Skeletal muscle cell (primary cell): Measurements from ENCODE around the gene OMP.

Experiments used
- DNase-seq: peaks from one replicate; pipeline ENCODE4 v3.0.0-alpha.2; 2010; ENCODE audit warnings: low read depth
- H3K4me3 ChIP-seq: 2 replicates; pipeline ENCODE4 v1.5.1; 2011; ENCODE audit warnings: low read depth, mild to moderate bottlenecking, control low read depth, low read length, moderate library complexity

OMP gene

DNA sequence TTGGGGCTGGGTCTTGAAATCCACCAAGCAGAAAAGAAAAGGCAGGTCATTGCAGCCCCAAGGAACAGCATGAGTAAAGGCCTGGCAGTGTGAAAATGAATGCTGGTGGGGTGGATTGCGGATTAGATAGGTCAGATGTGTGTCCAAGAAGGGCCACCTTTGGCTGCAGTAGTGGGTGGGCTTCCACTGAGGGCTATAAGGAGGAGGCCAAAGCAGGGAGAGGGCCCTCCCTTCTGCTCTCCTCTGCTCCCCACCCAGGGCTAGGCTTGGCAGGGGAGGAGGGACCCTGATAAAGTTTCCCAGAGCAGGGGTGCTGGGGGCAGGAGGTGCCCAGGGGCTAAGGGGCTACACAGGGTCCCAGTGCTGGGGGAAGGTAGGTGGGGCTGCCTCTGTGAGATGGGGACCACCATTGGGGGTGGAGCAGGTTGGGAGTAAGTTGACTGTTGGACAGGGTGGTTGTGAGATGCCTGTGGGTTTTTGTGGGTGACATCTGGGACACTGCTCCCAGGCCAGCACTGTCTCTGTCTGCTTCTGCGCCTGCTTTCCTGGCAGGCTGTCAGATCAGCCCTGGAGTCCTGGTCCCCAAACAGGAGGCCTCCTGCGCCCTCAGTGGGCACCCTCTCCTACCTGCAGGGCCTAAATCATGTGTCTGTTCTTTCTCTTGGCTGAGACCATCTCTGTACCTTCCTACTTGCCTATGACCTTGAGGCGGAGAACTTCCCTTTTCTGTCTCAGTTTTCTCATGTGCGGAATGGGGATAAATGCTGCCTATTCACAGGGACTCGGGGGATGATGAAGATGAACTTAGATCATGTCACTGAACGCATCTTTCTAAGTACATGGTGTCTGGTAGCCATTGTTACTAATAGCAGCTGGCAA, 33.9 kb upstream of the OMP start:
- no peak overlapping the region for H3K4me3 ChIP-seq

DNA sequence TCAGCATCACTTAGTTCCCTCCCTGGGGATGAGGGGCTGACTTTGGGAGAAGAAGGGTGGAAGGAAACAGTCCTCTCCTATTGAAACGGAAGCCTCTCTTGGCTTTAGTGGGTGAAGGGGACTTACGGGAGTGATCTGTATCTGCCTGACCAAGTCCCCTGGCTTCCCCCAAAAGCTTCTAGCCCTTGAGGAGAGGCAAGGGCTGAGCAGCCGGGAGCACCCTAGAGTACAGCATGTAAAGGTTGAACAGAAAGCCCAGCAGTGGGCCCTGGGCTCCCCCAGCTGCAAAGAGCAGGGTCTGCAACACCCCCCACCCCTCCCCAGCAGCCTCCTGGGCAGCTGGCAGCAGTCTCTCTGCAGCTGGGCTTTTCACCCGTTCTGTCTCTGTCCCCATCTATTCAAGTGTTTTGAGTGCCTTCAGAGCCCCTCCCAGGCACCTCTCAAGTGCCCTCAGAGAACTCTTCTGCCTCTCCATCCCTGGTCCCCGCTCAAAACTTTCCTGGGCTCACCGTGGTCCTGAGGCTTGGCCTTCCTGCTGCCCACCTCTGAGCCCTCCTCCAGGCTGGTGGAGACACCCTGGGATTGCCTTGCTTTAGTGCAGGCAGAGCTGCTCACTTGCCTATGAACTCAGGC, 33.2 kb upstream of the OMP start:
- DNase-seq: no peak
- H3K4me3 ChIP-seq: no peak overlapping the region

More for the DNA sequence above, 33.9 kb upstream of the OMP start:
- DNase-seq: no peak

DNA sequence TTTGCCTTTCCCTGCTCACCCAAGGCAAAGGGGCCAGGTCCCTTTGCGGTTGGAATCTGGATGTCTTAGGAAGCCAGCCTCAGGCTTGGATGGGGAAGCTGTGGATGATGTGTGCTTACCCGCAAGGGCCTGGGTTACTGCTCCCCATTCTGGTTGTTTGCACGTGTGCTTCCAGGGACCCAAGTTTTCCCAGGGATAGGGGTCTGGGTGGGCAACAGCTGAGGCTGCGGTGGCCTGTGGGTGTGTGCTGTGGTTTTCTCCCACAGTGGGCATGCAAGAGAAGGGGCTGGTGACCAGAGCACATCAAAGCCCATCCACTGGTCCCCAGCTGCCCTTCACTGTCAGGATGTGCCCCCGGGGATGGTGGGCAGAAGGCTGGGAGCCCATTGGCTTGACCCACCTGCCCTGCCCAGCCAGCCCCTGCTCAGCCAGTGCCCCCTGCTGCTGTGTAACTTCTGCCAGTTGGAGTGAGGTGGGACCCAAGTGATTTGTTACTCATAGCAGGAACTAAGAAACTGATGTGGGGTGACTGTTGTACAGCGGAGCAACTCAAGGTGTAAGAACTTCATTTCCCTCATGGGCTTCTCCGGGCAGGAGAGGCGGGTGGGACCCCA, 32.6 kb upstream of the OMP start:
- H3K4me3 ChIP-seq: no peak overlapping the region
- no peak for DNase-seq

DNA sequence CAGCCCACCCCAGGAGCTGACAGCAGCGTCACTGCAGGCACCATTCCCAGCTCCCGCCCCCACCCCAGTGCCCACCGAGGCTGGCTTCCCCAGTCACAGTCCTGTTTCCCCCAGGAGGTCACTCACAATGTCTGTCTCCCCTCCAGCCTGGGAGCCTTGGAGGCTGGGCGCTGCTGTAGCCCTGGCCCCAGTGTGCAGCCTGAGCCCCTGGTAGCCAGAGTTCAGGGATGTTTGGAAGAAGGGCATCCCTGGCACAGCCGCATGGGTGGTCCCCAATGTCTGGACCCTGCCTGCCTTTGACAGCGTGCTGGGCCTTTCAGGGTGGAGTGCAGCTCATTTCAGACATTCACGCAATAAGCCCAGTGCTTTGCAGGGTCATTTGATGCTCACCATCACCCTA, 31.6 kb upstream of the OMP start:
- no peak for DNase-seq
- H3K4me3 ChIP-seq: no peak overlapping the region

DNA sequence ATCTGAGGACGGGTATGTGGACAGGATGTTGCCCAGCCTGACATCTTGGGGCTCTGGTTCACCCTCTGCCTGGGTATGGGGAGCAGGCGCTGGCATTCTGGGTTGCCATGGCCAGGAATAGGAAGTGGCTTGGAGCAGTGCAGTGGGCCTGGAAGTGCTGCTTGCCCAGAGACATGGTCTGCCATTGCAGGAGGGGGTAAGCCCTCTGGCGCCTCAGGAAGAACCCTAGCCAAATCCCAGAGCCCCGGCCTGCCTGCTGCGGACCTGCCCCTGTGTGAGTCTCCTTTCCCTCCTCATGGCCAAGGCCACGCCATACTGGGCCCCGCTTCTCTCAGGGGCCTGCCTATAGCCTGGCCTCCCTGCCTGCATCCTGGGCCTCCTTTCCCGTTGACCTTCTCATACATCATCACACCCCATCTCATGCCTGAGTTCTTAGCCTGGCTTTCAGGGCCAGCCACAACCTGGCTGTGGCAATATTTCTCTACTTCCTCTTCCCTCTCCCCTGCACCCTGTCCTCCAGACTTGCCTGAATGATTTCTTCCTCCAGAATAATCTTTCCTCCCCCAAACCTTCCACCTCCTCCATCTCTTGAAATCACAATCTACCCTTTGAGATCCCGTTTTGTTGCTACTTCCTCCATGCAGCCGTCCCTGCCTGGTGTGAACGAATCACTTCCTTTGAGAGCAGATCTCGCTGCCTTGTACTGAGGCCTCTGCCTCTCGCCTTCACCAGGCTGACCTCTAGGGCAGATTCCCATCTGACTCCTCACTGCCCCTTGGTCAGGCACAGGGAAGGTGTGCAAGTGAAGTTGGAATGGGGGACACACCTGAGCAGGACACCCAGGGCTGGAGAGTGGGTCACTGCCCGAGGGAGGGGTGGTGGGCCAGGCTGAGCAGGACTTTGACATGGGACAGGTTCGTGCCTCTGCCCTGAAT, 30.7 kb upstream of the OMP start:
- DNase-seq: no peak

DNA sequence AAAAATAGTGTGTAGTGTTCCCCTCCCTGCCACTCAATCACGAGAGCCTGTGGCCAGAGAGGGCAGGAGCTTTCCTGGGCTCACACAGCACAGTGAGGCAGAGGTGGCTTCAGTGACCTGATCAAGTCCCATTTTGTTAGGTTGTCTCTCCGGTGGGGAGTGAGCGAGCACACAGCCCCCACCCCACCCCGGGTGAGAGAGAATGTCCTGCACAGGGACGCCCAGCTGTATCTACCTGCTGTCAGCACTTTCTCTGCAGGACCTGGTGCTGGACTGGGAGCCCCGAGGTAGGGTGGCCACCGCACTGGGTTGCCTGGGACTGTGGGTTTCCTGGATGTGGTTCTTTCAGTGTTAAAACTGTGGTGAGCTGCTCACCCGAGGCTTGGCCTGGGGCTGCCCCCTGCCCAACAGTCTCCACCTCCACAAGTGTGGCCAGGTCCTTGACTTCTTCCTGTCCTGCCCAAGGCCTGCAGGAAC, 29.8 kb upstream of the OMP start:
- no peak overlapping the region for H3K4me3 ChIP-seq
- no peak for DNase-seq

More for the DNA sequence above, 30.7 kb upstream of the OMP start:
- H3K4me3 ChIP-seq: no peak overlapping the region

DNA sequence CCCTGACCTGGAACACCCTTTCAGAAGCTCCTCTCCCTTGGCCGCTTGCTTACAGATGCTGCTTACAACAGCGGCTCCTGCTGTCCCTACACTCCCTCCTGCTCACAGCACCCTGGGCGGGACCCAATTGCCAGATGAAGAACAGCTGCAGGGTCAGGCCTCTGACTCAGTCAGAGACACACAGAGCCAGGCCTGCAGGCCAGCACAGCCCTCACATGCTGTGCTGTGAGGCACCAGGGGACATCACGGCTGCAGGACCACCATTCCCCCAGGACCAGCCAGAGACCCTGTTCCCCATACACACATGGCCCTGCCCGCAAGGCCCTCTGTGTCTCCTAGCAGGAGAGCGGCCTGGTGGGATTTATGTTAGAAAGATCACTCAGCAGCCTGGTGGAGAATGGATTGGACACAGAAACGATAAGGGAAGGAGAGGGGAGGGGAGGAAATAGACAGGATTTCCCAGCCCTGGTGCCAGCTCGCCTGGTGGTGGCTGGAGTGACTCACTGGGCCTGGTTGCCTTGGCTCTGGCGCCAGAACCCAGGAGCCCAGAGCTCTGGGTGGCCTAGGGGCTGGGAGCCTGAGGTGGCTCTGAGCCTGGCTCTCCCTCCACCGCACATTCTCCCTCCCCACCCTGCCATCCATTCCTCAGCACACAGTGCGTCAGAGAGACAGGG, 29.2 kb upstream of the OMP start:
- DNase-seq: peak; percentile 77
- no peak overlapping the region for H3K4me3 ChIP-seq

DNA sequence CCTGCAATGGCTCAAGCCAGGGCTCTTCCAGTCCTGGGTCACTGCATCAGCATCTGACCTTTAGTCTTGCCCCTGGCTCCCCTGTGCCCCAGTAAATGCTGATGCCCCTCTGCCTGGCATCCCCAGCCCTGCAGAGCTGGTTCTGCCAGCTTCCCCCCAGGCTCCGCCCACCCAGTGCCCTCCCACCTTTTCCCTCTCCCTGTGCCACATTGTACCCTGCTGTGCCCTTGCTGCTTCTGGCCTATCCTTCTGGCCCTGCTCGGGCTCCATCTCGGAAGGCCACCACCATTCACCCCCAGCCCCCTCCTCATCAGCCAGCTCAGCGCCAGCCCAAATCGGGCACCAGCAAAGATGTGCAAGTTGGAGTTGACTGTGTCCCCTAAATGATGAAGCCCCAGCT, 28.4 kb upstream of the OMP start:
- DNase-seq: no peak
- no peak overlapping the region for H3K4me3 ChIP-seq

DNA sequence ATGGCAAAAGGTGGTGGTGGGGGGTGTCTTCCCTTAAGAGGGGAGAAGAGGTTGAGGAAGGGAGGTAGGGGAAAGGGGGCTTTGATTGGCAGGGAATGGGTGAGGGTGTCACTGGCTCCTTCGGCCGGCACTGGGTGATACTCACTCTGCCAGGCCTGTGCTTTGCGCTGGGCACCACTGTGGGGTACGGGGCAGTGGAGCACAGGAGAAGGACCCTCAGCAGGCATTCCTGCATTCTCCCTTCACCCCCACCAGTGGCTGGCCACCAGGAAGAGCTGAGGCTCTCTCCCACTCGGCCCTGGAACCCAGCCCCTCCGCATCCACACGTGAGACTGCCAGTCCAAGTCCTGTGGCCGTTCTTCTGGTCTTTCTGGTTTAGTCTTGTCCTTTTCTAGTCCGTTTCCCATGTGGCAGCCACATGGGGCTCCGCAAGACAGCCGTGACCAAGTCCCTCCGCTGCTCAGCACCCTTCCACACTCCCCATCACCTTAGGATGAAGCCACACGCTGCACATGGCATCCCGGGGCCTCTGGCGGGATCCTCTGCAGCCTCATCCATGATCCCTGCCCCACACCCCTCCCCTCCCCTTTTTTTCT, 27.9 kb upstream of the OMP start:
- DNase-seq: no peak
- no peak overlapping the region for H3K4me3 ChIP-seq

DNA sequence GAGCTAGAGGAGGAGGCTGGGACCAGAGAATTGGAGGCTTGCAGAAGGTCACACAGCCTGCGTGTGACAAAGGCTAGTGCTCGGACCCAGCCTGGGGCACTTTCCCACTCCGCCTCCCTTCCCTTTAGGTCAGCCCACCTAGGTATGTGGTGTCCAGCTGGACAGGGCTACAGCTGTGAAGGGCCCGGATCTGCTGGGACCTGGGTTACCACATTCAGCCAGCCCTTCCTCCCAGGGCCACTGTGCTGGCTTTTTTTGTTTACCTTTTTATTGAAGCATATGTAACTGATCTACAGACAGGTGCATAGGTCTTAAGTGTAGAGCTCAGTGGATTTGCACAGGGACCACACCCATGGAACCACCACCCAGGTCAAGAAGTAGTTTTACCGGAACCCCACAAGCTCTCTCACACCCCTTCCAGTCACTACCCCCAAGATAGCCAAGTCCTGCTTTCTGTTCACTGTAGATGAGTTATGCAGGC, 27.2 kb upstream of the OMP start:
- H3K4me3 ChIP-seq: no peak overlapping the region
- DNase-seq: no peak

DNA sequence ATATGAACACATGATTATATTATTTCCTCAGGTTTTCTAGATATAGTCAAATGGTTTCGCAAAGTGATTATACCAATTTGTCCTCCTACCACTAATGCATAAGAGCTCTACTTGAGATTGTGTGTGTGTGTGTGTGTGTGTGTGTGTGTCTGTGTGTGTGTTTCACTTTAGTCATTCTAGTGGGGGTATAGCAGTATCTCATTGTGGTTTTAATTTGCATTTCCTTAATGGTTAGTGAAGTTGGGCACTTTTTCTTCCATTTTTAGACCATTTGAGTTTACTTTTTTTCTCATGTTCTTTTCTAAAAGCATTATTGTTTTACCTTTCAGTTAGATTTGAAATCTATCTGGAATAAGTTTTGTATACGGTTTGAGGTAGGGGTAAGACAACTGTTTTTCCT, 23.0 kb upstream of the OMP start:
- H3K4me3 ChIP-seq: no peak overlapping the region
- DNase-seq: no peak

DNA sequence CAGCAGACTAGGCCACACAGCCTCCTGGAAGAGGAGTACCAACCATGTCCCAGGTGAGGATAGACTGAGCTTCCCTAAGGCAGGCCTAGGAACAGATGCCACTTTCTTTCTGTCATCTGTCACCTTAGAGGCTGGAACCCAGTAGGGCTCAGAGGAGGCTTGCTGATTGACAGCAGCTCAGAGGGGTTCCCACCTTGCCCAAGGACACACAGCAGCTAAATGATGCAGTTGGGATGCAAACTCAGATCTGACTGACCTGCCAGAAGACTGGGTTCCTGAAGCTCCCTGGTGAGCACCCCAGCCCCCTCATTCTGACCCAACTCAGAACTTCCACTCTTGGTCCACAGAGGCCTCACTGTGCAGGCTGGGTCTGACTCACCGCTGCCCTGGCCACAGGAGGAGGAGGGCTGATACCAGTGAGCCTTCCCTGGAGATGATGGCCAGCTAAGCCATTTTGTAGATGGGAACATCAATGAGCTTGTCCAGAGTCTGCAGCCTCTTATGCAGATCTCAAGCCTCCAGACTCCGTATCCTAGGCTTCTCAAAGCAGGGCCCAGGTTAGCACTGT, 21.9 kb upstream of the OMP start:
- DNase-seq: no peak
- no peak overlapping the region for H3K4me3 ChIP-seq

DNA sequence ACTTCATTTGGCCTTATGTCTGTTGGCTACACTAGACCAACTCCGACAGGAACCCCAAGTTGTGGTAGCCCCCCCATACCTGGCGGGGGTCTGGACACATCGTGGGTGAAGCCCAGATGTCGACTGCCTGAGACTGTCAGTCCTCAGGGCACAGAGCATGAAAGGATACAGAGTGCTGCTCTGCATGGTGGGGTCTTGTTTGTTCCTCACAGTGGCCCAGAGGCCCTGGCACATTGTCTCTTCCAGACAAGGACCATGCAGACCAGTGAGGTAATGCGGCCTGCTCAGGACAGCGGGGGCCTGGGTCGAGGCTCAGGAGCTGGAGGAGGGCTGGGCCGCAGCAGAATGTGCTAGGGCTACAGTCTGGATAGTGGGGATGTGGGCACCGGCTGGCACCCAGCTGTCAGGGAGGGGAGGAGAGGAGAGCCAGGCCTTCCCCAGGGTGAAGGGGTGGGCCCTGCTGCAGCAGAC, 21.2 kb upstream of the OMP start:
- no peak for DNase-seq
- H3K4me3 ChIP-seq: no peak overlapping the region

DNA sequence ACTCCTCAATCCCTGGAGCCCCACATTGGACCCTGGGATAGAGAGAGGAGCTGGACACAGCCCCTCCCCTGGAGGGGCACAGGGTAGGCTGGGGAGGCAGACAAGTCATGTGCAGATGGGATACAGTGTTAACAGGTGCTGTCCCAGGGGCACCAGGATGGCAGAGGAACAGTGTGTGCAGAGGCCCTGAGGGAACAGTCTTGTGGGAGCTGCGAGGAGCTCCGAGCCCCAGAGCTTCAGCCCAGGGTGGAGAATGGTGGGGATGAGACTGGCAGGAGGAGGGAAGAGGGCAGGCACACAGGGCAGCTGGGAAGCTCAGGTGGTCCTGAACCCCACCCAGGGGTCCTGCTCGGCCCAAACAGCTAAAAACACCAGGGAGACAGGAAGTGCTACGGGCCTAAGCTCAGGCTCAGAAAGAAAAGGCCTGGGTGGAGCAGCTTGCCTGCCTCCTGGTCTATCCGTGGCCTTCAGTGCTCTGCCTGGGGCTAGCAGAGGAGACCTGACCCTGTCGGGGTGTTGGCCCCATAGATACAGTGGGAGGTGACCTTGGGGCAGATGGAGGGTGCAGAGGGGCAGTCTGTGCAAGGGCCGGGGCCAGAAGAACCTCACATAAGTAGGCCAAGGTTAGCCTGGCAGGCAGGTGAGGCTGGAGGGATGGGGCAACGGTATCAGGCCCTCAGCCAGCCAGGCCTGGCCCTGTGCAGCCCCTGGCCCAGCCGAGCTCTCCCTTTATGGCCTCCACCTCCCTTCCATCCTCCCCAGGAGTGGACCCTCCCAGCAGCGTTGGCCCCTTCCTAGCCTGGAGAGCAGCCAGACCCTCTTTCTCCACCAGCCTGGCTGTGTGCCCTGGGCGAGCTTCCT, 20.4 kb upstream of the OMP start:
- DNase-seq: no peak
- H3K4me3 ChIP-seq: no peak overlapping the region

DNA sequence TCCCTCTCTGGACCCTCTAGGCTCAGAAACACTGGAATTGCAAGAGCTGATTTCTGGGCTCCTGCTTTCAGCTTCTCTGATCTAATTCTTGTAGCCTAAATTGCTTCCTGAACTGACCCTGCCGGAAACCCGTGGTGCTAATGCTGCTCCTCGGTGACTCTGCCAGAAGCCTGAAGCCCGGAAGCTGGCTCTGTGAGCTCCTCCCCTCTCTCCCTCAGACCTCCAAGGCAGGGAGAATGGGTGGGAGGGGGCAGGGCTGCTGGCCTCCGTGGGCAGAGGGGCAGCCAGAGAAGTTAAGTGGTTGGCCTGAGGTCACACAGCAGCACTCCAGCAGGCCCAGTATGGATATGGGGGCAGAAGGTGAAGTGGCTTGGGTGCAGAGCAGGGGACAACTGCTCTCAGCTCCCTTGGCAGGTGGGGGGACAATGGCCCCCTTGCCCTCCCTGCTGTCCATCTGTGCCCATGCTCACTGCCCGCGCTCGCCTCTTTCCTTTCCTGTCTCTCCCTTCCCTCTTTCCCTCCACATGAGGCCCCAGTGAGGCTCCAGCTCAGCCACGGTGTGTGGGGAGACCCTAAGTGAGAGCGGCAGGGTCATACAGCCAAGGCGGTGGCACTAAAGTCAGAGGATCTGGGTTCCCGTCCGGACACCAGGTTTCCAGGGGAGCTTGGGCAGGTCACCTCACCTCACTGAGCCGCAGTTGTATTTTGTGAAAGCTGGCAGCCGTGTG, 19.6 kb upstream of the OMP start:
- H3K4me3 ChIP-seq: no peak overlapping the region
- DNase-seq: no peak

DNA sequence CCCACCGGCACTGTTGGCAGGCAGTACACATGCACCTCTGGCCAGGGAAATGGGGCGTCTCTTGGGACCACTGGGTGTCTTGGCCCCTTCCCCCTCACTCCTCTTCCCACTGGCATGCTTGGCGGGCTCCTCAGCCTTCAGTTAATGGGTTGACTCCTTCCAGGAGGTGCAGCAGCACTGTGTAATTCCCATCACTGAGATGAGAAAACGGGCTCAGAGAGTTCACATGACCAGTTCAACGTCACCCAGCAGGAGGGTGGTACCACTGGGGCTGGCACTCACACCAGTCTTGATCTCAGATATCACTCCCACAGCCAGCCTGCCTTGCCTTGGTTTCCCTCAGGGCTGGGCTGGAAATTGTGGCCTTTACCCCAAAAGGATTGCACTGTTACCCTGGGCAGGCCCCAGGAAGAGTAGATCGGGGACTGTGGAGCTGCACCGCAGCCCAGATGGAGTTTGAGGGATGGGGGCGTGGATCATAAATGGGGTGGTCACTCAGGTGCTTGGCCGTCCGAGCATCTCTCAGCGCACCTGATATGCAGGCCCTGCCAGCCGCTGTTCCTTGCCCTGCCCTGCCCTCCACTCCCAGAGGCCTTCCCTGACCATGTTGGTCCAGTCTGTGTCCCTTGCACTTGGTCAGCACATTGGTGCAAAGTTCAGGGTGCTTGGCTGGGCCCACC, 18.9 kb upstream of the OMP start:
- no peak overlapping the region for H3K4me3 ChIP-seq
- DNase-seq: no peak
